Fibroblast of peridontal ligament (primary cell): ENCODE measurements around the gene TP53I11.
A peak's percentile ranks its signal among the peaks of the same experiment; 100 is the strongest.

Experiments used
- DNase-seq: peaks from one replicate; pipeline ENCODE4 v3.0.0-alpha.2; 2010; ENCODE audit errors: extremely low read depth

The TP53I11 gene

GRCh38 chr11:44957040-44957515 is 6.4 kb upstream of the TP53I11 start:
- no peak for DNase-seq

- DNase-seq, result peak; percentile 59
These were observed 4.5 kb upstream of the TP53I11 start for GRCh38 chr11:44955015-44955738.

- DNase-seq, result no peak
These were observed 3.6 kb upstream of the TP53I11 start for GRCh38 chr11:44954051-44954906.

GRCh38 chr11:44952500-44953260 is 2.0 kb upstream of the TP53I11 start:
- DNase-seq, result no peak

- no peak for DNase-seq
These were observed 1.4 kb upstream of the TP53I11 start for GRCh38 chr11:44952082-44952481.

- DNase-seq, result no peak
These were observed 555 bp downstream of the TP53I11 start for GRCh38 chr11:44950031-44950624.

- peak; percentile 26 for DNase-seq
These were observed 1.3 kb downstream of the TP53I11 start for GRCh38 chr11:44949160-44950030.

- no peak for DNase-seq
These were observed 2.5 kb downstream of the TP53I11 start for GRCh38 chr11:44948155-44948554.

GRCh38 chr11:44947114-44947513 is 3.6 kb downstream of the TP53I11 start:
- no peak for DNase-seq

GRCh38 chr11:44946263-44946662 is 4.4 kb downstream of the TP53I11 start:
- DNase-seq, result no peak

- DNase-seq, result no peak
These were observed 5.0 kb downstream of the TP53I11 start for GRCh38 chr11:44945666-44946065.

- no peak for DNase-seq
These were observed 5.8 kb downstream of the TP53I11 start for GRCh38 chr11:44944853-44945235.

- no peak for DNase-seq
These were observed 6.4 kb downstream of the TP53I11 start for GRCh38 chr11:44944181-44944852.

- no peak for DNase-seq
These were observed 7.0 kb downstream of the TP53I11 start for GRCh38 chr11:44943696-44944095.

GRCh38 chr11:44943118-44943517 is 7.6 kb downstream of the TP53I11 start:
- no peak for DNase-seq

- no peak for DNase-seq
These were observed 8.4 kb downstream of the TP53I11 start for GRCh38 chr11:44942029-44942955.

GRCh38 chr11:44941259-44942021 is 9.2 kb downstream of the TP53I11 start:
- DNase-seq, result no peak

- DNase-seq, result no peak
These were observed 9.8 kb downstream of the TP53I11 start for GRCh38 chr11:44940835-44941234.
